ENCODE results near the gene POLG.

DNA sequence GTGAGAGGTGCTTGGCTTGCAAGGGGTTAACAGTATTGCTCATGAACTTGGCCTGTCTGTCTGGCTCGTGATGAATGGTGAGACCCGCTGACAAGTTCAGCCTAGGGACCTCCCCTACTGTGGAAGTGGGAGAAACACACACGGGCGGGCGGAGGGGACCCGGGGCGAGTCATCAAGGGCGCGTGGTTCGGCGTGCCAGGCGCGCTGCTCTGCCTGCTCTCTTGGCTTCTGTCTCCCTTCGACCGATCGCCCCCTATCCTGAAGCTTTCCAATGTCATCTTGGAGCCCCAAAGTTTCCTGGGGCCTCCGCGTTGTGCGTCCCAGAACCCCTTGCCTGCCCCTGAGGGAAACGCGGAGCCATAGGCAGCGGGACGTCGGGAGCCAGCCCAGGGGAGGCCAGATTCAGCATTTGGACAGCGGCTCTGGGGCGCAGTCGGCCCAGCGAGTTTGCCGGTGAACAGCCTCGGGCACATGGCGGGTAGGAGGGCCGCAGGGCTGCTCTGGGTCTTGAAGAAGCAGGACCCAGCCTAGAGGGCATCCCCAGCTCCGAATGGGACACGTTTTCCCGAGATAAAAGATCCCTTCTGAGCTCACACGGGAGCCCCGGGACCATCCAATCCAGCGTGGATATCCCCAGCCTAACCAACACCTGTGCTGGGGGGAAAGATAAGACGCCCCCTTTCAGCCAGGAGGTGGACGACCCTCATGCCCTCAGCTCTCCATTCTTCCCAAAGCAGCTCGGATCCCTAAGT, 27.0 kb upstream of the POLG start:
- TF ChIP-seq, protein P1, sequence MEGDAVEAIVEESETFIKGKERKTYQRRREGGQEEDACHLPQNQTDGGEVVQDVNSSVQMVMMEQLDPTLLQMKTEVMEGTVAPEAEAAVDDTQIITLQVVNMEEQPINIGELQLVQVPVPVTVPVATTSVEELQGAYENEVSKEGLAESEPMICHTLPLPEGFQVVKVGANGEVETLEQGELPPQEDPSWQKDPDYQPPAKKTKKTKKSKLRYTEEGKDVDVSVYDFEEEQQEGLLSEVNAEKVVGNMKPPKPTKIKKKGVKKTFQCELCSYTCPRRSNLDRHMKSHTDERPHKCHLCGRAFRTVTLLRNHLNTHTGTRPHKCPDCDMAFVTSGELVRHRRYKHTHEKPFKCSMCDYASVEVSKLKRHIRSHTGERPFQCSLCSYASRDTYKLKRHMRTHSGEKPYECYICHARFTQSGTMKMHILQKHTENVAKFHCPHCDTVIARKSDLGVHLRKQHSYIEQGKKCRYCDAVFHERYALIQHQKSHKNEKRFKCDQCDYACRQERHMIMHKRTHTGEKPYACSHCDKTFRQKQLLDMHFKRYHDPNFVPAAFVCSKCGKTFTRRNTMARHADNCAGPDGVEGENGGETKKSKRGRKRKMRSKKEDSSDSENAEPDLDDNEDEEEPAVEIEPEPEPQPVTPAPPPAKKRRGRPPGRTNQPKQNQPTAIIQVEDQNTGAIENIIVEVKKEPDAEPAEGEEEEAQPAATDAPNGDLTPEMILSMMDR (IDR thresholded peaks at IDR 0.05) = no peak
- TF ChIP-seq POLR2A (IDR thresholded peaks at IDR 0.05) = no peak

All from lower leg skin (tissue), 3 donors.